GM04504 (cell line): ENCODE measurements around the gene SART1.

Experiments
- DNase-seq: peaks from one replicate; pipeline ENCODE4 v3.0.0-alpha.2; 2012; ENCODE audit warnings: low read depth

Gene SART1

GRCh38 chr11:65961267-65962140, at the start of gene SART1:
SART1 (plus strand) TSS chr11:65961734; CDS start chr11:65961781, 47 bp downstream.
- DNase-seq: peak; percentile 93

DNA sequence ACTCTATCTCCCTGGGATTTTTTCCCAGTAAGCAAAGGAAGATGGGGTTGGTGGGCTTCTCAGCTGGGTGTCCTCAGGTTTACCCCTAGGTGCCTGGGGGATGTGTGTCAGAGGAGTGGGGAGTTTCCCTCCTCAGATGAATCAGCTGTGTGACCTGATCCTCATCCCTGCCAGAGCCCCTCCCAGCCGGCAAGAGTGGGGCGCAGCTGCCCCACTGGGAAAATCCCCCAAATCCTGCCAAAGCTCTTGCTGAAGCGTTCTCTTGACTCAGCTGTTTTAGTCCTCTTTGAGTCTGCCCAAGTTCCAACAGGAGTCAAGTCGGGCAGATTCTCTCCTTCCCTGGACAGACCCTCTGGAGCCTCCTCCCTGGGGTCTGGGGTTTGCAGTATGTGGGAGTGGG, 48.7 kb upstream of the SART1 start:
- no peak for DNase-seq

- DNase-seq: no peak
Observed at GRCh38 chr11:65915101-65915820, 46.3 kb upstream of the SART1 start.

GRCh38 chr11:65915821-65916251, 45.7 kb upstream of the SART1 start:
- peak; percentile 98 for DNase-seq

- no peak for DNase-seq
Observed at GRCh38 chr11:65916391-65916790, 45.1 kb upstream of the SART1 start.

- DNase-seq: no peak
Observed at GRCh38 chr11:65917077-65917433, 44.5 kb upstream of the SART1 start.

- no peak for DNase-seq
Observed at GRCh38 chr11:65917434-65918210, 43.9 kb upstream of the SART1 start.

- no peak for DNase-seq
Observed at GRCh38 chr11:65918211-65919140, 43.1 kb upstream of the SART1 start, which contains the start of gene C11orf68. C11orf68 (minus strand) TSS chr11:65919062; CDS start chr11:65919031, 31 bp downstream.

DNA sequence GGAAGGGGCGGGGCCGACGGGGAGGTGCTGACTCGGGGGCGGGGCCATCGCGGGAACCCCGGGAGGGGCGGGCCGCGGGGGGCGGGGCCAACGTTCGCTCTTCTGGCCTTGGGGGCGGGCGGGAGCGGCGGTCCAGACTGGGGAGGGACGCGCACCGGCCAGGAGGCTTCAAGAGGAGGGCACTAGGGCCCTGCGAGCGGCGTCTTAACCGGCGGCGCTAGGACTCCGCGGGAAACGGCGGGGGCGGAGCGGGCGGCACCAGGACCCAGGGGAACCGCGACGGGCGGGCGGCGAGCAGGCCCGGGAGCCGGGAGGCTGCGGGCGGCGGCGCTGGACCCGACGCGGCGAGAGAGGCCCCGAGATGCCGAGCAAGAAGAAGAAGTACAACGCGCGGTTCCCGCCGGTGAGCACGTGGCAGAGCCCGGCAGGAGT, 42.4 kb upstream of the SART1 start, which contains the start of gene DRAP1:
Gene DRAP1 (plus strand): TSS at position 286 of the 432 bp plus-strand sequence. CDS start 76 bp downstream, at position 362.
- DNase-seq: peak; percentile 96

GRCh38 chr11:65919573-65920371, 41.8 kb upstream of the SART1 start:
- DNase-seq: no peak

DNA sequence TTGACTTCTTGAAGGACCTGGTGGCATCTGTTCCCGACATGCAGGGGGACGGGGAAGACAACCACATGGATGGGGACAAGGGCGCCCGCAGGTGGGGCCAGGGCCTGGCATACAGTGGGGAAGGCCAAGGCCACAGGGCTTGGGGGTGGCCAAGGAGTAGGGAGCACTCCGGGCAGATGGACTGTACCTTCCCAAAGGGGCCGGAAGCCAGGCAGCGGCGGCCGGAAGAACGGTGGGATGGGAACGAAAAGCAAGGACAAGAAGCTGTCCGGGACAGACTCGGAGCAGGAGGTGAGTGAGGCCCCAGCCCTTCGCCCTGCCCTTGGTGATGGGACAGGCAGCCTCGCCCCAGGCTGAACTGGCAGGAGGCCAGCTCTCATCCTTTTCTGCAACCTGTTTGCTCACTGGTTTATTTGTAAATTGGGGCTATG, 41.1 kb upstream of the SART1 start:
- DNase-seq: no peak

- no peak for DNase-seq
Observed at GRCh38 chr11:65921033-65921555, 40.4 kb upstream of the SART1 start.

GRCh38 chr11:65921876-65922275, 39.7 kb upstream of the SART1 start:
- DNase-seq: no peak

DNA sequence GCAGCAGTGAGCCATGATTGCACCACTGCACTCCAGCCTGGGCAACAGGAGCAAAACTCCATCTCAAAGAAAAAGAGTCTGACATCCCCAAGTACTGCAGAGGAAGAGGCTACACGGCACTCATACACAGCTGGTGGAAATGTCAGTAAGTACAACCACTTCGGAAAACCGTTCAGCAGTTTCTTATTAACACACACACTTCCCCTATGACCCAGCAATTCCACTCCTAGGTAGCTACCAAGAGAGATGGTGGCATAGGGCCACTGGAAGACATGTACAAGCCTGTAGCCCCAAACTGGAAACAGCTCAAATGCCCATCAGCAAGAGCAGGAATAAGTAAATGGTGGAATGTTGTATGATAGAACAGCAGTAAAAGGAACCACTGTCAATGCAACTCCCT, 39.0 kb upstream of the SART1 start:
- DNase-seq: no peak

- no peak for DNase-seq
Observed at GRCh38 chr11:65925397-65925796, 36.1 kb upstream of the SART1 start.

DNA sequence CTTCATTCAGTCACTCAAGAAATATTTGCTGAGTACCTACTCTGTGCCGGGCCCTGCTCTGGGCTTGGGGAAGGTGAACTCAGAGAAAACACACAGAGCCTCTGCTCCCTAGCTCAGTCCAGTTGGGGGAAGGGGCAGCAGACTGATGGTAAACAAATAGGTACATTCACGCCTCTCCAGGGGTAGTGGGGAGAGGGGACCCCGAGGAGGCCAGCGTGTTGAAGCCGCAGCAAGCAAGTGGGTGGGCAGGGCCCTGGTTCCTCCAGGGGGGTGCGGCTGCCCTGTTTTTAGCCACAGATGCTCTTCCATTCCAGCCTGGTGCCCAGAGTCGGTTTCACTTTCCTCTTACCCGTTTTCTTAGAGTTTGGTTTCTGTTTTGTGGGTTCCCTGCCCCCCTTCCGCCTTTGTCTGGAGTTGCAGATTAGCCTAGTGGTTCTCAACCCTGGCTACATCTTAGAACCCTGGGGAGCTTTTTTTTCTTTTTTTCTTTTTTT, 33.6 kb upstream of the SART1 start:
- DNase-seq: no peak

DNA sequence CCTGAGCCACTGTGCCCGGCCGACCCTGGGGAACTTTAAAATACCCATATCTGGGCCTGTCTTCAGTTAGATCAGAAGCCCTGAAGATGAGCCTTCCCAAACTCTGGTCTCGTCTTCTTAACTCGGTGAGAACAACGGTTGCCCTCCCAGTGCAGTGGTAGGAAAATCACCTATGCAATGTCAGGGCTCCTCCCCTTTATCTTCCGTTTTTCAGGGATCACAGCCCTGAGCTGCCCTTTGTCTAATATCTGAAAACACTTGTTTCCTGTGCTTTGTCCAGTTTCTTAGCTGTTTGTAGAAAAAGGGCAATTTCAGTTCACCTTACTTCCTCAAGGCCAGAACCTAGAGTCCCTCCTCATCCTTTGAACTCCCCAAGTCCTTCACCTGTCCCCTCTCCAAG, 32.9 kb upstream of the SART1 start:
- no peak for DNase-seq

GRCh38 chr11:65931773-65932557, 29.6 kb upstream of the SART1 start:
- DNase-seq: no peak

GRCh38 chr11:65932558-65932919, 29.0 kb upstream of the SART1 start:
- DNase-seq: no peak
